Keratinocyte (primary cell): ENCODE measurements around the gene SNAPC4.

Source experiments
- EZH2 ChIP-seq: IDR thresholded peaks from one replicate; pipeline ENCODE4 v1.6.1; 2012; ENCODE audit warnings: inconsistent platforms, mild to moderate bottlenecking, low read length, moderate library complexity
- TF ChIP-seq, protein P1 (sequence below), 3 experiments: IDR thresholded peaks in 1 of 3; conservative IDR thresholded peaks in 1 of 3; optimal IDR thresholded peaks in 1 of 3; 2 replicates in 2 of 3; 3 replicates in 1 of 3; pipeline versions ENCODE3 to v1.5.1; 2011; ENCODE audit warnings: low read length in 3 of 3, mild to moderate bottlenecking in 3 of 3, moderate library complexity in 2 of 3, control low read depth in 1 of 3, inconsistent platforms in 1 of 3; ENCODE audit not compliant: insufficient read depth in 2 of 3; ENCODE audit errors: extremely low read depth in 1 of 3

DNA sequence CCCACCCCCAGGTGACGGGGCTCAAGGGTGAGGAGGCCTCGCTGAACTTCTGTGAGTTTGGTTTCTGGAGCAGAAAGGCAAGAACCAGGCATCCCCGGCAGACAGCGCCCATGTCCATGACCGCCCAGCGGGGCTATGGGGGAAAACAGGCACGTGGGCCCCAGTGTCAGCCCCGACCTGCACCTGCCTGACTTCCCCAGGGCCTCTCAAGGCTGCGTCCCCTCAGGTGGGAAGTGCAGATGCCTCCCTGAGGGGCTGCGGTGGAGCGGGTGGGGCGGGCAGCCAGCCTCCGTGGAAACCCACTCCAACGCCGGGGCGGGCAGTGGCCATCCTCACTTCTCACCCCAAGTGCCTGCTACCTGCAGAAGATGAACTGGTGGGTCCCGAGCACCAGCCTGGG lies 19.6 kb downstream of the SNAPC4 start:
- TF ChIP-seq, protein P1, sequence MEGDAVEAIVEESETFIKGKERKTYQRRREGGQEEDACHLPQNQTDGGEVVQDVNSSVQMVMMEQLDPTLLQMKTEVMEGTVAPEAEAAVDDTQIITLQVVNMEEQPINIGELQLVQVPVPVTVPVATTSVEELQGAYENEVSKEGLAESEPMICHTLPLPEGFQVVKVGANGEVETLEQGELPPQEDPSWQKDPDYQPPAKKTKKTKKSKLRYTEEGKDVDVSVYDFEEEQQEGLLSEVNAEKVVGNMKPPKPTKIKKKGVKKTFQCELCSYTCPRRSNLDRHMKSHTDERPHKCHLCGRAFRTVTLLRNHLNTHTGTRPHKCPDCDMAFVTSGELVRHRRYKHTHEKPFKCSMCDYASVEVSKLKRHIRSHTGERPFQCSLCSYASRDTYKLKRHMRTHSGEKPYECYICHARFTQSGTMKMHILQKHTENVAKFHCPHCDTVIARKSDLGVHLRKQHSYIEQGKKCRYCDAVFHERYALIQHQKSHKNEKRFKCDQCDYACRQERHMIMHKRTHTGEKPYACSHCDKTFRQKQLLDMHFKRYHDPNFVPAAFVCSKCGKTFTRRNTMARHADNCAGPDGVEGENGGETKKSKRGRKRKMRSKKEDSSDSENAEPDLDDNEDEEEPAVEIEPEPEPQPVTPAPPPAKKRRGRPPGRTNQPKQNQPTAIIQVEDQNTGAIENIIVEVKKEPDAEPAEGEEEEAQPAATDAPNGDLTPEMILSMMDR (optimal IDR thresholded peaks at IDR 0.05 in 1 of 3, IDR thresholded peaks at IDR 0.05 in 1 of 3, conservative IDR thresholded peaks at IDR 0.05 in 1 of 3; ENCODE audit: extremely low read depth in 1 of 3, insufficient read depth in 2 of 3, low read length in 3 of 3) = no peak
- TF ChIP-seq EZH2 = no peak
